HUES6 (cell line): ENCODE results near the gene XPC.

Experiments
- H3K27ac ChIP-seq: 2 replicates; pipeline ENCODE4 v1.7.0; 2013; ENCODE audit warnings: low read depth, mild to moderate bottlenecking, low read length, inconsistent platforms
- H3K27me3 ChIP-seq: 2 replicates; pipeline ENCODE4 v1.6.1; 2013; ENCODE audit warnings: low read length; ENCODE audit not compliant: control insufficient read depth, insufficient read depth
- H3K36me3 ChIP-seq: 2 replicates; pipeline ENCODE4 v1.6.1; 2013; ENCODE audit warnings: low read length; ENCODE audit not compliant: control insufficient read depth, insufficient read depth
- H3K4me1 ChIP-seq: 2 replicates; pipeline ENCODE4 v1.6.1; 2013; ENCODE audit warnings: low read length; ENCODE audit not compliant: control insufficient read depth, insufficient read depth
- H3K4me3 ChIP-seq: 2 replicates; pipeline ENCODE4 v1.5.1; 2013; ENCODE audit warnings: low read depth, low read length
- H3K9ac ChIP-seq: one replicate; pipeline ENCODE4 v1.6.1; 2013; ENCODE audit warnings: mild to moderate bottlenecking, low read length
- H3K9me3 ChIP-seq: 2 replicates; pipeline ENCODE4 v1.6.1; 2013; ENCODE audit warnings: low read depth, low read length; ENCODE audit not compliant: control insufficient read depth, insufficient read depth

The XPC gene

GRCh38 chr3:14139771-14140170, 38.6 kb downstream of the XPC start:
- H3K9ac ChIP-seq = no peak overlapping the region
- no peaks in the 10 kb centered on the region for H3K9me3 ChIP-seq
- no peaks in the 10 kb centered on the region for H3K27me3 ChIP-seq
- H3K4me3 ChIP-seq = no peak overlapping the region
- H3K4me1 ChIP-seq = peaks cover 27% of the 10 kb centered on the region
- peak overlapping the region; percentile 35; the same call in 1 of the 2 replicates for H3K27ac ChIP-seq
- peaks cover 76% of the 10 kb centered on the region for H3K36me3 ChIP-seq

- Histone ChIP-seq H3K36me3 (peaks cover 83% of the 10 kb centered on the region), H3K27ac (no peak overlapping the region)
Measured at GRCh38 chr3:14138878-14139655, 39.3 kb downstream of the XPC start.

GRCh38 chr3:14138109-14138877, 40.1 kb downstream of the XPC start:
- Histone ChIP-seq H3K9me3 (no peaks in the 10 kb centered on the region), H3K9ac (no peak overlapping the region), H3K36me3 (peaks cover 90% of the 10 kb centered on the region), H3K4me3 (no peak overlapping the region), H3K27ac (no peak overlapping the region), H3K4me1 (peaks cover 13% of the 10 kb centered on the region; the same call in 1 of the 2 replicates), H3K27me3 (no peaks in the 10 kb centered on the region)

More at GRCh38 chr3:14138878-14139655, 39.3 kb downstream of the XPC start:
- peaks cover 21% of the 10 kb centered on the region for H3K4me1 ChIP-seq
- no peak overlapping the region for H3K9ac ChIP-seq
- H3K27me3 ChIP-seq = no peaks in the 10 kb centered on the region
- no peaks in the 10 kb centered on the region for H3K9me3 ChIP-seq
- H3K4me3 ChIP-seq = no peak overlapping the region

- Histone ChIP-seq H3K9ac (no peak overlapping the region), H3K9me3 (no peaks in the 10 kb centered on the region), H3K4me1 (peaks cover 5% of the 10 kb centered on the region; the same call in 1 of the 2 replicates), H3K4me3 (no peak overlapping the region), H3K27me3 (no peaks in the 10 kb centered on the region), H3K27ac (no peak overlapping the region), H3K36me3 (peaks cover 96% of the 10 kb centered on the region)
Measured at GRCh38 chr3:14137445-14137844, 41.0 kb downstream of the XPC start.

GRCh38 chr3:14137004-14137403, 41.4 kb downstream of the XPC start:
- Histone ChIP-seq H3K9ac (no peak overlapping the region), H3K27ac (no peak overlapping the region), H3K4me1 (peaks cover under 1% of the 10 kb centered on the region; the same call in 1 of the 2 replicates), H3K36me3 (peaks cover 98% of the 10 kb centered on the region), H3K27me3 (no peaks in the 10 kb centered on the region), H3K9me3 (no peaks in the 10 kb centered on the region), H3K4me3 (no peak overlapping the region)

- H3K27ac ChIP-seq = no peak overlapping the region
- H3K9me3 ChIP-seq = no peaks in the 10 kb centered on the region
- no peak overlapping the region for H3K4me3 ChIP-seq
- H3K27me3 ChIP-seq = no peaks in the 10 kb centered on the region
- no peaks in the 10 kb centered on the region for H3K4me1 ChIP-seq
- peaks cover 98% of the 10 kb centered on the region for H3K36me3 ChIP-seq
- H3K9ac ChIP-seq = no peak overlapping the region
Measured at GRCh38 chr3:14135581-14135980, 42.8 kb downstream of the XPC start.

- H3K9ac ChIP-seq = no peak overlapping the region
- H3K4me1 ChIP-seq = no peaks in the 10 kb centered on the region
- no peaks in the 10 kb centered on the region for H3K27me3 ChIP-seq
- no peak overlapping the region for H3K27ac ChIP-seq
- peaks cover 98% of the 10 kb centered on the region for H3K36me3 ChIP-seq
- no peaks in the 10 kb centered on the region for H3K9me3 ChIP-seq
- H3K4me3 ChIP-seq = no peak overlapping the region
Measured at GRCh38 chr3:14134291-14134690, 44.1 kb downstream of the XPC start.

- H3K9me3 ChIP-seq = no peaks in the 10 kb centered on the region
- H3K9ac ChIP-seq = no peak overlapping the region
- no peaks in the 10 kb centered on the region for H3K27me3 ChIP-seq
- H3K4me3 ChIP-seq = no peak overlapping the region
- no peaks in the 10 kb centered on the region for H3K4me1 ChIP-seq
- peaks cover 97% of the 10 kb centered on the region for H3K36me3 ChIP-seq
- H3K27ac ChIP-seq = no peak overlapping the region
Measured at GRCh38 chr3:14133876-14134275, 44.5 kb downstream of the XPC start.

- Histone ChIP-seq H3K27ac (no peak overlapping the region), H3K4me3 (no peak overlapping the region), H3K9ac (no peak overlapping the region), H3K36me3 (peaks cover 95% of the 10 kb centered on the region), H3K27me3 (no peaks in the 10 kb centered on the region), H3K4me1 (no peaks in the 10 kb centered on the region), H3K9me3 (no peaks in the 10 kb centered on the region)
Measured at GRCh38 chr3:14133188-14133800, 45.1 kb downstream of the XPC start.

GRCh38 chr3:14132689-14133088, 45.7 kb downstream of the XPC start:
- H3K9me3 ChIP-seq = no peaks in the 10 kb centered on the region
- no peaks in the 10 kb centered on the region for H3K27me3 ChIP-seq
- no peak overlapping the region for H3K9ac ChIP-seq
- no peaks in the 10 kb centered on the region for H3K4me1 ChIP-seq
- no peak overlapping the region for H3K4me3 ChIP-seq
- H3K36me3 ChIP-seq = peaks cover 95% of the 10 kb centered on the region
- H3K27ac ChIP-seq = no peak overlapping the region

- no peak overlapping the region for H3K4me3 ChIP-seq
- H3K27me3 ChIP-seq = no peaks in the 10 kb centered on the region
- H3K9ac ChIP-seq = no peak overlapping the region
- no peaks in the 10 kb centered on the region for H3K4me1 ChIP-seq
- H3K27ac ChIP-seq = no peak overlapping the region
- H3K36me3 ChIP-seq = peaks cover 95% of the 10 kb centered on the region
- no peaks in the 10 kb centered on the region for H3K9me3 ChIP-seq
Measured at GRCh38 chr3:14132120-14132519, 46.3 kb downstream of the XPC start.
